ENCODE results near the gene PRKAR1B.
"Not testable (repeated sequence)": the region's sequence is repeated elsewhere in the genome, so short reads cannot be mapped to it uniquely, and the experiment has no call there.

DNA sequence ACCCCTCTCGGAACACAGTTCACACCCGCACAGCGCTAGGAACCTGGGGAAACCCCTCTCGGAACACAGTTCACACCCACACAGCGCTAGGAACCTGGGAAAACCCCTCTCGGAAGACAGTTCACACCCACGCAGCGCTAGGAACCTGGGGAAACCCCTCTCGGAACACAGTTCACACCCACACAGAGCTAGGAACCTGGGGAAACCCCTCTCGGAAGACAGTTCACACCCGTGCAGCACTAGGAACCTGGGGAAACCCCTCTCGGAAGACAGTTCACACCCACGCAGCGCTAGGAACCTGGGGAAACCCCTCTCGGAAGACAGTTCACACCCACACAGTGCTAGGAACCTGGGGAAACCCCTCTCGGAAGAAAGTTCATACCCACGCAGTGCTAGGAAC is 74.9 kb downstream of the PRKAR1B start:
- TF ChIP-seq, protein P1, sequence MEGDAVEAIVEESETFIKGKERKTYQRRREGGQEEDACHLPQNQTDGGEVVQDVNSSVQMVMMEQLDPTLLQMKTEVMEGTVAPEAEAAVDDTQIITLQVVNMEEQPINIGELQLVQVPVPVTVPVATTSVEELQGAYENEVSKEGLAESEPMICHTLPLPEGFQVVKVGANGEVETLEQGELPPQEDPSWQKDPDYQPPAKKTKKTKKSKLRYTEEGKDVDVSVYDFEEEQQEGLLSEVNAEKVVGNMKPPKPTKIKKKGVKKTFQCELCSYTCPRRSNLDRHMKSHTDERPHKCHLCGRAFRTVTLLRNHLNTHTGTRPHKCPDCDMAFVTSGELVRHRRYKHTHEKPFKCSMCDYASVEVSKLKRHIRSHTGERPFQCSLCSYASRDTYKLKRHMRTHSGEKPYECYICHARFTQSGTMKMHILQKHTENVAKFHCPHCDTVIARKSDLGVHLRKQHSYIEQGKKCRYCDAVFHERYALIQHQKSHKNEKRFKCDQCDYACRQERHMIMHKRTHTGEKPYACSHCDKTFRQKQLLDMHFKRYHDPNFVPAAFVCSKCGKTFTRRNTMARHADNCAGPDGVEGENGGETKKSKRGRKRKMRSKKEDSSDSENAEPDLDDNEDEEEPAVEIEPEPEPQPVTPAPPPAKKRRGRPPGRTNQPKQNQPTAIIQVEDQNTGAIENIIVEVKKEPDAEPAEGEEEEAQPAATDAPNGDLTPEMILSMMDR (IDR thresholded peaks at IDR 0.05): not testable (repeated sequence)
- not testable (repeated sequence) for TF ChIP-seq POLR2A, EP300 (IDR thresholded peaks at IDR 0.05)
